WTC11 (cell line): Measurements from ENCODE around the gene DHRS4L2. TPM values are rescaled to one million over a fixed set of nuclear protein-coding genes. Genes with fewer than 3 reads are reported as not detected.

ENCODE experiments used
- ATAC-seq: fragments of 200-7000 bp; cut with Tn5 transposase; 2 replicates; pipeline ENCODE4 v1.10.0; 2021; ENCODE audit warnings: mild to moderate bottlenecking, moderate library complexity
- CTCF ChIA-PET: fragments of 300-600 bp; sonication (Branson Sonifier 250); formaldehyde crosslinking; loops from one replicate; lab custom pipeline; 2021; ENCODE audit warnings: antibody characterized with exemption; lab: Charles Lee
- POLR2A ChIA-PET: fragments of 350-600 bp; sonication (Branson Sonifier 250); formaldehyde crosslinking; loops from one replicate; lab custom pipeline; 2021; ENCODE audit warnings: antibody characterized with exemption; lab: Charles Lee
- DNase-seq: peaks from one replicate; pipeline ENCODE4 v3.0.0; 2021; ENCODE audit warnings: low spot score
- H3K27ac Mint-ChIP-seq: 2 replicates; pipeline ENCODE4 v1.8.0; 2021; ENCODE audit warnings: mixed read lengths
- H3K27me3 Mint-ChIP-seq: 2 replicates; pipeline ENCODE4 v1.8.0; 2021; ENCODE audit warnings: low read depth, mild to moderate bottlenecking, moderate library complexity, mixed read lengths
- H3K36me3 Mint-ChIP-seq: 2 replicates; pipeline ENCODE4 v1.8.0; 2021; ENCODE audit warnings: mixed read lengths
- H3K4me1 Mint-ChIP-seq: 2 replicates; pipeline ENCODE4 v1.8.0; 2022; ENCODE audit warnings: mixed read lengths
- H3K4me3 Mint-ChIP-seq: 2 replicates; pipeline ENCODE4 v1.8.0; 2021; ENCODE audit warnings: mild to moderate bottlenecking, moderate library complexity, mixed read lengths
- H3K9me3 Mint-ChIP-seq: 2 replicates; pipeline ENCODE4 v1.8.0; 2021; ENCODE audit warnings: mixed read lengths
- ATF1 ChIP-seq: sonication (generic); formaldehyde crosslinking; IDR thresholded peaks from 2 replicates; pipeline ENCODE4 v1.8.1; 2023; ENCODE audit warnings: mild to moderate bottlenecking, moderate library complexity, missing genetic modification reagents
- ATF3 ChIP-seq: sonication (generic); formaldehyde crosslinking; conservative IDR thresholded peaks from 2 replicates; pipeline ENCODE4 v1.8.1; 2022; ENCODE audit warnings: mild to moderate bottlenecking, missing genetic modification reagents
- HMGA2 ChIP-seq: fragments of 250-450 bp; sonication (Bioruptor Pico); IDR thresholded peaks from 2 replicates; pipeline ENCODE4 v1.4.0; 2021; ENCODE audit warnings: mild to moderate bottlenecking, moderate library complexity
- IRF2 ChIP-seq: sonication (generic); formaldehyde crosslinking; IDR thresholded peaks from 2 replicates; pipeline ENCODE4 v1.8.0; 2022; ENCODE audit warnings: low read depth, missing genetic modification reagents, borderline replicate concordance
- MAX ChIP-seq: sonication (generic); formaldehyde crosslinking; IDR thresholded peaks from 2 replicates; pipeline ENCODE4 v1.8.0; 2022; ENCODE audit warnings: mild to moderate bottlenecking, missing genetic modification reagents
- SMAD4 ChIP-seq: sonication (generic); formaldehyde crosslinking; IDR thresholded peaks from 2 replicates; pipeline ENCODE4 v1.8.0; 2022; ENCODE audit warnings: mild to moderate bottlenecking, missing genetic modification reagents
- STAT6 ChIP-seq: sonication (generic); formaldehyde crosslinking; conservative IDR thresholded peaks from 2 replicates; pipeline ENCODE4 v1.8.1; 2023; ENCODE audit warnings: mild to moderate bottlenecking, low read depth, missing genetic modification reagents, moderate library complexity
- TCF7 ChIP-seq: sonication (generic); formaldehyde crosslinking; IDR thresholded peaks from 2 replicates; pipeline ENCODE4 v1.8.0; 2022; ENCODE audit warnings: mild to moderate bottlenecking, low read depth, missing genetic modification reagents, moderate library complexity
- TEAD1 ChIP-seq: sonication (generic); formaldehyde crosslinking; IDR thresholded peaks from 2 replicates; pipeline ENCODE4 v1.8.0; 2022; ENCODE audit warnings: mild to moderate bottlenecking, missing genetic modification reagents
- USF2 ChIP-seq: sonication (generic); formaldehyde crosslinking; IDR thresholded peaks from 2 replicates; pipeline ENCODE4 v1.8.1; 2023; ENCODE audit warnings: mild to moderate bottlenecking, missing genetic modification reagents, moderate library complexity
- ZNF219 ChIP-seq: sonication (generic); formaldehyde crosslinking; IDR thresholded peaks from 2 replicates; pipeline ENCODE4 v1.8.0; 2023; ENCODE audit warnings: missing genetic modification reagents, mild to moderate bottlenecking, borderline replicate concordance
- ZNF263 ChIP-seq: sonication (generic); formaldehyde crosslinking; IDR thresholded peaks from 2 replicates; pipeline ENCODE4 v1.8.1; 2022; ENCODE audit warnings: low read depth, mild to moderate bottlenecking, moderate library complexity, missing genetic modification reagents
- ZNF281 ChIP-seq: sonication (generic); formaldehyde crosslinking; IDR thresholded peaks from 2 replicates; pipeline ENCODE4 v1.8.0; 2023; ENCODE audit warnings: mild to moderate bottlenecking, missing genetic modification reagents
- ZNF423 ChIP-seq: fragments of 250-450 bp; sonication (Bioruptor Pico); IDR thresholded peaks from 2 replicates; pipeline ENCODE4 v2.1.2; 2022; ENCODE audit warnings: mild to moderate bottlenecking, moderate library complexity
- total RNA-seq: library from RNA; stranded (reverse); gene quantifications from 3 replicates; pipeline ENCODE4 v1.2.3, GENCODE V29; 2021
- TF ChIP-seq, protein P1 (sequence below): sonication (generic); formaldehyde crosslinking; IDR thresholded peaks from 2 replicates; pipeline ENCODE4 v1.8.0; 2022; ENCODE audit warnings: mild to moderate bottlenecking, missing genetic modification reagents
- TF ChIP-seq, protein P2 (sequence below): fragments of 250-450 bp; sonication (Bioruptor Pico); IDR thresholded peaks from 2 replicates; pipeline ENCODE4 v1.9.0; 2021; ENCODE audit warnings: moderate library complexity, mild to moderate bottlenecking, inconsistent platforms, borderline replicate concordance
- TF ChIP-seq, protein P3 (sequence below): fragments of 200-600 bp; IDR thresholded peaks from 2 replicates; pipeline ENCODE4 v1.8.0; 2022; ENCODE audit warnings: antibody characterized with exemption
- TF ChIP-seq, protein P4 (sequence below): sonication (generic); formaldehyde crosslinking; IDR thresholded peaks from 2 replicates; pipeline ENCODE4 v1.8.0; 2023; ENCODE audit warnings: missing genetic modification reagents

DHRS4L2 gene
- total RNA-seq, 1 experiment from 2014 or later = 10.2 TPM

DNA sequence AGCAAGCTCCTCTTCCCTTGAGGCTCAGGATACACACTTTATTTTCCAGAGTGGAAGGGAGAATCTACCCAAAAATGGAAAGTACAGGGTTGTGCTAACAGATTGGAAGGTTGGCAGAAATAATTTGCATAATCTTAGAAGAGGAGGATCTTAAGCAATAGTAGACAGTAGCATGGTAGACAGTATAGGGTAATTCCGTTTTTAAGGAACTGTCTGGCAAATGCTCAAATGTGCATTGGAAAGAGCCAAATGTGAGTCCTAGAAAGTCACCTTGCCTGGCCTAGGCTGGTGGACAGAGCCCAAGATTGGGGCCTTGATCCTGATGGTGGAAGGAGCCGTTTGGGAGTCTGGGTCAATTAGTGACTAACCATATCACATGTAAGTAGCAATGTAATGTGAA is 50.0 kb downstream of the DHRS4L2 start (continued):
- TF ChIP-seq, protein P1, sequence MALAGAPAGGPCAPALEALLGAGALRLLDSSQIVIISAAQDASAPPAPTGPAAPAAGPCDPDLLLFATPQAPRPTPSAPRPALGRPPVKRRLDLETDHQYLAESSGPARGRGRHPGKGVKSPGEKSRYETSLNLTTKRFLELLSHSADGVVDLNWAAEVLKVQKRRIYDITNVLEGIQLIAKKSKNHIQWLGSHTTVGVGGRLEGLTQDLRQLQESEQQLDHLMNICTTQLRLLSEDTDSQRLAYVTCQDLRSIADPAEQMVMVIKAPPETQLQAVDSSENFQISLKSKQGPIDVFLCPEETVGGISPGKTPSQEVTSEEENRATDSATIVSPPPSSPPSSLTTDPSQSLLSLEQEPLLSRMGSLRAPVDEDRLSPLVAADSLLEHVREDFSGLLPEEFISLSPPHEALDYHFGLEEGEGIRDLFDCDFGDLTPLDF (CRISPR knock-in tag) = no peak

DNA sequence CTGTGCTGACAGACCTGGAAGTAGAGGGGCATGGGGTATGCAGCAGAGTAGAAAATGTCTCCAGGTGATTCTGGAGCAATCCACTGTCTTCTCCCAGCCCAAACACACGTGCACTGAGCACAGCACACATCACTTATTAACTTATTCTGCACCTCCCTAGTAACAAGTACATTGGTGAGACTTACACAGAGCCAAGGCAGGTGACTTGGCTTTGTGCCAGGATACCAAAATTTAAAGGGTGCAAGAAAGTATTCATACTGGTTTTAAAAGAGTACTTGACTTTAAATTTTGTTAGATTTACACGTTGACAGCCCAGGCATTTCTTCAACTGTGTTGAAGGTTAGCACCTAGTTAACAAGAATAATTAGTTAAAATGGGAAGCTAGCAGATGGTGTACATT is 52.0 kb downstream of the DHRS4L2 start:
- Mint-ChIP-seq H3K4me1 (peaks cover 9% of the 10 kb centered on the region), H3K4me3 (no peak overlapping the region), H3K27ac (no peak overlapping the region), H3K9me3 (peaks cover 3% of the 10 kb centered on the region; the same call in 1 of the 2 replicates), H3K36me3 (no peaks in the 10 kb centered on the region), H3K27me3 (peaks cover 28% of the 10 kb centered on the region)
- POLR2A ChIA-PET = no interaction called here
- CTCF ChIA-PET = interaction anchor here (1.4 kb wide), 1 partner anchor 52 kb away, joined by 3 read pairs; the partner anchor contains the start of gene DHRS4L2
- DNase-seq = no peak
- TF ChIP-seq IRF2 (CRISPR knock-in tag) = no peak
- TF ChIP-seq ZNF263 (CRISPR knock-in tag) = no peak
- no peak for TF ChIP-seq ZNF423 (CRISPR knock-in tag)
- no peak for TF ChIP-seq HMGA2 (CRISPR knock-in tag)
- TF ChIP-seq, protein P2, sequence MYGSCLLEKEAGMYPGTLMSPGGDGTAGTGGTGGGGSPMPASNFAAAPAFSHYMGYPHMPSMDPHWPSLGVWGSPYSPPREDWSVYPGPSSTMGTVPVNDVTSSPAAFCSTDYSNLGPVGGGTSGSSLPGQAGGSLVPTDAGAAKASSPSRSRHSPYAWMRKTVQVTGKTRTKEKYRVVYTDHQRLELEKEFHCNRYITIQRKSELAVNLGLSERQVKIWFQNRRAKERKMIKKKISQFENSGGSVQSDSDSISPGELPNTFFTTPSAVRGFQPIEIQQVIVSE (CRISPR knock-in tag) = no peak
- TF ChIP-seq SMAD4 = no peak
- TF ChIP-seq ZNF219 (CRISPR knock-in tag) = no peak
- no peak for TF ChIP-seq MAX
- TF ChIP-seq USF2 (CRISPR knock-in tag) = no peak
- TF ChIP-seq ATF3 = no peak
- ATAC-seq = no peak

- POLR2A ChIA-PET = no interaction called here
- CTCF ChIA-PET = interaction anchor here (1.0 to 1.3 kb wide), 2 partner anchors 16 to 118 kb away, joined by 3 to 4 read pairs; partner anchors contain the start of gene IRF9
- Mint-ChIP-seq H3K4me3 (no peak overlapping the region), H3K36me3 (no peaks in the 10 kb centered on the region), H3K27ac (no peak overlapping the region), H3K27me3 (peaks cover 35% of the 10 kb centered on the region), H3K4me1 (no peaks in the 10 kb centered on the region; the same call in 1 of the 2 replicates), H3K9me3 (peaks cover 3% of the 10 kb centered on the region; the same call in 1 of the 2 replicates)
- ATAC-seq (no peak), DNase-seq (no peak)
- TF ChIP-seq ATF1 (no peak), SMAD4 (no peak), ZNF281 (CRISPR knock-in tag) (no peak), TEAD1 (no peak), TCF7 (CRISPR knock-in tag) (no peak), STAT6 (no peak)
- TF ChIP-seq, protein P3, sequence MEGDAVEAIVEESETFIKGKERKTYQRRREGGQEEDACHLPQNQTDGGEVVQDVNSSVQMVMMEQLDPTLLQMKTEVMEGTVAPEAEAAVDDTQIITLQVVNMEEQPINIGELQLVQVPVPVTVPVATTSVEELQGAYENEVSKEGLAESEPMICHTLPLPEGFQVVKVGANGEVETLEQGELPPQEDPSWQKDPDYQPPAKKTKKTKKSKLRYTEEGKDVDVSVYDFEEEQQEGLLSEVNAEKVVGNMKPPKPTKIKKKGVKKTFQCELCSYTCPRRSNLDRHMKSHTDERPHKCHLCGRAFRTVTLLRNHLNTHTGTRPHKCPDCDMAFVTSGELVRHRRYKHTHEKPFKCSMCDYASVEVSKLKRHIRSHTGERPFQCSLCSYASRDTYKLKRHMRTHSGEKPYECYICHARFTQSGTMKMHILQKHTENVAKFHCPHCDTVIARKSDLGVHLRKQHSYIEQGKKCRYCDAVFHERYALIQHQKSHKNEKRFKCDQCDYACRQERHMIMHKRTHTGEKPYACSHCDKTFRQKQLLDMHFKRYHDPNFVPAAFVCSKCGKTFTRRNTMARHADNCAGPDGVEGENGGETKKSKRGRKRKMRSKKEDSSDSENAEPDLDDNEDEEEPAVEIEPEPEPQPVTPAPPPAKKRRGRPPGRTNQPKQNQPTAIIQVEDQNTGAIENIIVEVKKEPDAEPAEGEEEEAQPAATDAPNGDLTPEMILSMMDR = no peak
- TF ChIP-seq, protein P4, sequence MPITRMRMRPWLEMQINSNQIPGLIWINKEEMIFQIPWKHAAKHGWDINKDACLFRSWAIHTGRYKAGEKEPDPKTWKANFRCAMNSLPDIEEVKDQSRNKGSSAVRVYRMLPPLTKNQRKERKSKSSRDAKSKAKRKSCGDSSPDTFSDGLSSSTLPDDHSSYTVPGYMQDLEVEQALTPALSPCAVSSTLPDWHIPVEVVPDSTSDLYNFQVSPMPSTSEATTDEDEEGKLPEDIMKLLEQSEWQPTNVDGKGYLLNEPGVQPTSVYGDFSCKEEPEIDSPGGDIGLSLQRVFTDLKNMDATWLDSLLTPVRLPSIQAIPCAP (CRISPR knock-in tag) = no peak
Observed at GRCh38 chr14:24042746-24043145, 54.0 kb downstream of the DHRS4L2 start.
